B cell (primary cell): ENCODE data around the gene MARCHF4. TPM values are rescaled to one million over a fixed set of nuclear protein-coding genes. Genes with fewer than 3 reads are reported as not detected.
A peak's percentile ranks its signal among the peaks of the same experiment; 100 is the strongest.

ENCODE experiments used
- ATAC-seq: fragments of 200-7000 bp; cut with Tn5 transposase; one replicate; pipeline ENCODE4 v1.10.0; 2021; ENCODE audit warnings: low read depth, mild to moderate bottlenecking, moderate number of reproducible peaks, moderate library complexity
- CTCF ChIA-PET: fragments of 350-600 bp; sonication (Branson Sonifier 250); formaldehyde crosslinking; loops from one replicate; lab custom pipeline; 2021; ENCODE audit warnings: antibody characterized with exemption, inconsistent platforms; lab: Charles Lee
- POLR2A ChIA-PET: fragments of 350-600 bp; sonication (Branson Sonifier 250); formaldehyde crosslinking; loops from one replicate; lab custom pipeline; 2021; ENCODE audit warnings: antibody characterized with exemption; lab: Charles Lee
- DNase-seq: peaks from one replicate; pipeline ENCODE4 v3.0.0; 2013
- H2AFZ ChIP-seq: 2 replicates; pipeline ENCODE4 v1.6.1; 2012; ENCODE audit warnings: mild to moderate bottlenecking, low read depth, low read length; ENCODE audit not compliant: insufficient read depth, poor library complexity, severe bottlenecking
- H3K27ac ChIP-seq, 2 donors: 1 replicate in 1 of 2; 2 replicates in 1 of 2; pipeline ENCODE4 v1.5.1; 2012 to 2013; ENCODE audit warnings: low read length in 2 of 2, mild to moderate bottlenecking in 2 of 2, moderate library complexity in 1 of 2
- H3K27me3 ChIP-seq, 4 experiments: fragments of 200-600 bp in 1 of 4; sonication (generic) in 1 of 4; replicated peaks in 1 of 4; 1 replicate in 2 of 4; 2 replicates in 2 of 4; pipeline versions ENCODE4 v1.6.1 to v1.7.0; 2013 to 2016; ENCODE audit warnings: low read length in 3 of 4, mild to moderate bottlenecking in 2 of 4, mixed read lengths in 1 of 4, moderate library complexity in 1 of 4; ENCODE audit not compliant: insufficient read depth in 4 of 4, control insufficient read depth in 3 of 4; ENCODE audit errors: control extremely low read depth in 1 of 4
- H3K36me3 ChIP-seq, 2 experiments: replicated peaks in 1 of 2; 1 replicate in 1 of 2; 2 replicates in 1 of 2; pipeline versions ENCODE4 v1.6.1 to v1.7.1; 2013; ENCODE audit warnings: low read length in 1 of 2; ENCODE audit not compliant: insufficient read depth in 2 of 2, control insufficient read depth in 1 of 2; ENCODE audit errors: control extremely low read depth in 1 of 2, extremely low read depth in 1 of 2
- H3K4me1 ChIP-seq, 2 donors: fragments of 200-600 bp in 1 of 2; sonication (generic) in 1 of 2; 1 replicate in 1 of 2; 2 replicates in 1 of 2; pipeline versions ENCODE4 v1.5.1 to v1.6.1; 2013 to 2017; ENCODE audit warnings: low read length in 2 of 2; ENCODE audit not compliant: control insufficient read depth in 2 of 2, insufficient read depth in 2 of 2
- H3K4me2 ChIP-seq: replicated peaks from 2 replicates; pipeline ENCODE3; 2012; ENCODE audit warnings: mild to moderate bottlenecking, low read depth, low read length; ENCODE audit not compliant: poor library complexity, severe bottlenecking
- H3K4me3 ChIP-seq, 5 experiments: fragments of 200-600 bp in 1 of 5; sonication (generic) in 1 of 5; 1 replicate in 3 of 5; 2 replicates in 2 of 5; pipeline versions ENCODE4 v1.5.1 to v1.7.0; 2011 to 2016; ENCODE audit warnings: low read length in 4 of 5, mild to moderate bottlenecking in 4 of 5, low read depth in 2 of 5, control low read depth in 1 of 5, moderate library complexity in 1 of 5; ENCODE audit not compliant: insufficient read depth in 1 of 5; ENCODE audit errors: control extremely low read depth in 1 of 5, extremely low read depth in 1 of 5
- H3K79me2 ChIP-seq: fragments of 200-600 bp; sonication (generic); one replicate; pipeline ENCODE4 v1.6.0; 2016; ENCODE audit warnings: low read length; ENCODE audit not compliant: control insufficient read depth, insufficient read depth
- H3K9ac ChIP-seq: fragments of 200-600 bp; sonication (generic); 2 replicates; pipeline ENCODE4 v1.6.1; 2017; ENCODE audit warnings: mild to moderate bottlenecking, low read length, moderate library complexity
- H3K9me3 ChIP-seq, 3 donors: one replicate each; pipeline versions ENCODE4 v1.6.1 to v1.7.1; 2013; ENCODE audit warnings: low read length in 2 of 3; ENCODE audit not compliant: control insufficient read depth in 2 of 3, insufficient read depth in 1 of 3; ENCODE audit errors: control extremely low read depth in 1 of 3
- H4K20me1 ChIP-seq: 2 replicates; pipeline ENCODE4 v1.6.0; 2012; ENCODE audit warnings: mild to moderate bottlenecking, low read length; ENCODE audit not compliant: insufficient read depth, control insufficient read depth, poor library complexity, severe bottlenecking
- H3K27ac Mint-ChIP-seq: one replicate; pipeline ENCODE4 v1.8.0; 2021; ENCODE audit warnings: mixed read lengths
- H3K27me3 Mint-ChIP-seq: one replicate; pipeline ENCODE4 v1.8.0; 2021; ENCODE audit warnings: mixed read lengths
- H3K4me1 Mint-ChIP-seq: one replicate; pipeline ENCODE4 v1.8.0; 2021; ENCODE audit warnings: mixed read lengths
- H3K4me3 Mint-ChIP-seq: one replicate; pipeline ENCODE4 v1.8.0; 2021; ENCODE audit warnings: mixed read lengths
- H3K9me3 Mint-ChIP-seq: one replicate; pipeline ENCODE4 v1.8.0; 2022; ENCODE audit warnings: mixed read lengths; ENCODE audit not compliant: insufficient read depth
- EZH2 ChIP-seq: IDR thresholded peaks from 2 replicates; pipeline ENCODE4 v1.6.1; 2012; ENCODE audit warnings: borderline replicate concordance, low read depth, mild to moderate bottlenecking, moderate library complexity, low read length; ENCODE audit not compliant: insufficient read depth, poor library complexity, severe bottlenecking
- WGBS: methylation state at CpG from one replicate; pipeline ENCODE4 v1.1.5; 2013; ENCODE audit warnings: missing lambda C conversion rate; ENCODE audit not compliant: insufficient coverage; 5-methylcytosine and 5-hydroxymethylcytosine counted together
- intact Hi-C: fragments of 100-400 bp; cut with micrococcal nuclease; formaldehyde crosslinking; loops from one replicate; pipeline ENCODE4 v1.10.0; 2022
- polyA plus RNA-seq: library from polyadenylated mRNA; depleted of rRNA; stranded (reverse); fragments of >200 nt; gene quantifications from 2 replicates; pipeline ENCODE4 v1.2.3, GENCODE V29; 2012
- total RNA-seq, 2 donors: library from RNA; stranded (reverse); fragments of 120-200 nt in 1 of 2; gene quantifications; 1 replicate in 1 of 2; 2 replicates in 1 of 2; pipeline versions ENCODE4 v1.2.3 to v1.2.4, GENCODE V29; 2013 to 2022
- TF ChIP-seq, protein P1 (sequence below): fragments of 200-600 bp; IDR thresholded peaks from one replicate; pipeline ENCODE4 v1.8.0; 2022; ENCODE audit warnings: antibody characterized with exemption, mild to moderate bottlenecking

The MARCHF4 gene
- total and polyA plus RNA-seq, 2 donors (not counting 1 experiment from before 2014, with no cell fraction given) = not detected

DNA sequence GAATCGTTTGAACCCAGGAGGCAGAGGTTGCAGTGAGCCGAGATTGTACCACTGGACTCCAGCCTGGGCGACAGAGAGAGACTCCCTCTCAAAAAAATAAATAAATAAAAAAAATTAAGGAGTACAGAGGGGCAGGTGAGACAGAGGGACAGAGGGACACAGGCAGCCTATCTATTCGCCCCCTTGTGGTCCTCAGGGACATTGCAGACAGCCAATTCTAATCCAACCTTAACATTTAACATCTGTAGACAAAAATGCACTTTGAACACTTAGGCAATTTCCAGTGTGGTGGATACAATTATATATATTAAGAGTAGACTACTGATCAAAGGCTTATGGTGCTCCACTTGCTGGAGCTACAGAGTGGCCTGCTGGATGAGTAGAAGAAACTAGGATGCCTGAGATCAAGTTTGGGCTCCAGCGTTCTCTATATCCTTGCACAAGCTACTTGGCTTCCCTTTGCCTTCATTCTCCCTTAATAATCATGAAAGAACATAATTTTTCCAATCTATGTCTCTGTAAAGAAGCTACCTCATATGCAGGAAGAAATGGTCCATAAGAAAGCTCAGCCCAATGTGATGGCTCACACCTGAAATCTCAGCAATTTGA, 31.8 kb upstream of the MARCHF4 start:
- H3K27me3 Mint-ChIP-seq = peaks cover 28% of the 10 kb centered on the region
- no peak overlapping the region for H3K27ac ChIP-seq
- intact Hi-C loops = no loop called here
- DNase-seq (peak; percentile 53), ATAC-seq (peak; percentile 74)
- ChIA-PET CTCF (interaction anchor here (0.8 to 4.5 kb wide), 10 partner anchors 8 to 294 kb away, joined by 3 to 24 read pairs (median 6); partner anchors contain the start of genes SMARCAL1 and XRCC5), POLR2A (interaction anchor here (0.7 kb wide), 1 partner anchor 9 kb away, joined by 4 read pairs; no protein-coding TSS in a partner anchor)
- H3K4me2 ChIP-seq = no peak overlapping the region
- H4K20me1 ChIP-seq = no peaks in the 10 kb centered on the region
- no peak overlapping the region for H3K27ac Mint-ChIP-seq
- H3K79me2 ChIP-seq = no peaks in the 10 kb centered on the region
- no peak overlapping the region for H3K4me3 Mint-ChIP-seq
- H2AFZ ChIP-seq = no peak overlapping the region
- no peaks in the 10 kb centered on the region for H3K36me3 ChIP-seq
- no peaks in the 10 kb centered on the region for H3K4me1 ChIP-seq
- H3K9me3 Mint-ChIP-seq = no peaks in the 10 kb centered on the region
- no peak overlapping the region for H3K9ac ChIP-seq
- 100% methylated on average over 1 of the region's 5 CpGs for WGBS
- no peak overlapping the region for H3K4me3 ChIP-seq
- H3K4me1 Mint-ChIP-seq = no peaks in the 10 kb centered on the region
- H3K9me3 ChIP-seq = no peaks in the 10 kb centered on the region
- TF ChIP-seq EZH2 = no peak
- TF ChIP-seq, protein P1, sequence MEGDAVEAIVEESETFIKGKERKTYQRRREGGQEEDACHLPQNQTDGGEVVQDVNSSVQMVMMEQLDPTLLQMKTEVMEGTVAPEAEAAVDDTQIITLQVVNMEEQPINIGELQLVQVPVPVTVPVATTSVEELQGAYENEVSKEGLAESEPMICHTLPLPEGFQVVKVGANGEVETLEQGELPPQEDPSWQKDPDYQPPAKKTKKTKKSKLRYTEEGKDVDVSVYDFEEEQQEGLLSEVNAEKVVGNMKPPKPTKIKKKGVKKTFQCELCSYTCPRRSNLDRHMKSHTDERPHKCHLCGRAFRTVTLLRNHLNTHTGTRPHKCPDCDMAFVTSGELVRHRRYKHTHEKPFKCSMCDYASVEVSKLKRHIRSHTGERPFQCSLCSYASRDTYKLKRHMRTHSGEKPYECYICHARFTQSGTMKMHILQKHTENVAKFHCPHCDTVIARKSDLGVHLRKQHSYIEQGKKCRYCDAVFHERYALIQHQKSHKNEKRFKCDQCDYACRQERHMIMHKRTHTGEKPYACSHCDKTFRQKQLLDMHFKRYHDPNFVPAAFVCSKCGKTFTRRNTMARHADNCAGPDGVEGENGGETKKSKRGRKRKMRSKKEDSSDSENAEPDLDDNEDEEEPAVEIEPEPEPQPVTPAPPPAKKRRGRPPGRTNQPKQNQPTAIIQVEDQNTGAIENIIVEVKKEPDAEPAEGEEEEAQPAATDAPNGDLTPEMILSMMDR = peak; percentile 98
- peaks cover 0 to 7% (median 2%) of the 10 kb centered on the region in 4 experiments for H3K27me3 ChIP-seq

DNA sequence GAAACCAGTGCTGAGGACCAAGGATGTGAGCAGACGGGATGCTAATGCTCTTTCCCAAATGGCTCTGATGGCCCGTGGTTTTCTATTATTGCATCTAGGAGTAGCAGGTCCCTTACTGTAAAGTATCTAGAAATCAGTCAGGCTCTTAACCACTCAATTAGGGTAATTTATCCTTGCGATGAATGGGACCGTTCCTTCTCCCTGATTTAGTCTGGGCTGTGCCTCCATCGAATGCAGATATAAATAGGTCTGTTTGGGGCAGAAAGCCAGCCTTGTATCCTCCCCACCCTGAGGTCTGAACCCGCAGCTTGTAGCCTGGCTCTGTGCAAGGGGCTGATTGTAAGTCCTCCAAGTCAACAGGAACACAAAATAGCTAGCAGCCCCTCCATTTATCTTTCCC, 30.5 kb upstream of the MARCHF4 start:
- Histone ChIP-seq H3K9ac (no peak overlapping the region), H3K27ac (no peak overlapping the region), H3K4me2 (no peak overlapping the region), H2AFZ (no peak overlapping the region), H3K36me3 (no peaks in the 10 kb centered on the region), H3K4me1 (no peaks in the 10 kb centered on the region), H3K9me3 (no peaks in the 10 kb centered on the region), H3K79me2 (no peaks in the 10 kb centered on the region), H3K27me3 (peaks cover 0 to 7% (median 0%) of the 10 kb centered on the region in 4 experiments), H3K4me3 (no peak overlapping the region), H4K20me1 (no peaks in the 10 kb centered on the region)
- Mint-ChIP-seq H3K4me1 (no peaks in the 10 kb centered on the region), H3K9me3 (no peaks in the 10 kb centered on the region), H3K27me3 (peaks cover 19% of the 10 kb centered on the region), H3K4me3 (no peak overlapping the region), H3K27ac (no peak overlapping the region)
- ChIA-PET POLR2A (no interaction called here), CTCF (interaction anchor here (1.9 to 4.5 kb wide), 3 partner anchors 9 to 180 kb away, joined by 7 to 24 read pairs (median 18); partner anchors contain the start of gene SMARCAL1)
- ATAC-seq = no peak
- TF ChIP-seq, protein P1 = no peak
- TF ChIP-seq EZH2 = no peak
- intact Hi-C loops = no loop called here
- no peak for DNase-seq
- 91% methylated on average over 6 of the region's 6 CpGs for WGBS
